Measurements from ENCODE around the gene XPNPEP2.

Gene XPNPEP2, protein sequence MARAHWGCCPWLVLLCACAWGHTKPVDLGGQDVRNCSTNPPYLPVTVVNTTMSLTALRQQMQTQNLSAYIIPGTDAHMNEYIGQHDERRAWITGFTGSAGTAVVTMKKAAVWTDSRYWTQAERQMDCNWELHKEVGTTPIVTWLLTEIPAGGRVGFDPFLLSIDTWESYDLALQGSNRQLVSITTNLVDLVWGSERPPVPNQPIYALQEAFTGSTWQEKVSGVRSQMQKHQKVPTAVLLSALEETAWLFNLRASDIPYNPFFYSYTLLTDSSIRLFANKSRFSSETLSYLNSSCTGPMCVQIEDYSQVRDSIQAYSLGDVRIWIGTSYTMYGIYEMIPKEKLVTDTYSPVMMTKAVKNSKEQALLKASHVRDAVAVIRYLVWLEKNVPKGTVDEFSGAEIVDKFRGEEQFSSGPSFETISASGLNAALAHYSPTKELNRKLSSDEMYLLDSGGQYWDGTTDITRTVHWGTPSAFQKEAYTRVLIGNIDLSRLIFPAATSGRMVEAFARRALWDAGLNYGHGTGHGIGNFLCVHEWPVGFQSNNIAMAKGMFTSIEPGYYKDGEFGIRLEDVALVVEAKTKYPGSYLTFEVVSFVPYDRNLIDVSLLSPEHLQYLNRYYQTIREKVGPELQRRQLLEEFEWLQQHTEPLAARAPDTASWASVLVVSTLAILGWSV

DNA sequence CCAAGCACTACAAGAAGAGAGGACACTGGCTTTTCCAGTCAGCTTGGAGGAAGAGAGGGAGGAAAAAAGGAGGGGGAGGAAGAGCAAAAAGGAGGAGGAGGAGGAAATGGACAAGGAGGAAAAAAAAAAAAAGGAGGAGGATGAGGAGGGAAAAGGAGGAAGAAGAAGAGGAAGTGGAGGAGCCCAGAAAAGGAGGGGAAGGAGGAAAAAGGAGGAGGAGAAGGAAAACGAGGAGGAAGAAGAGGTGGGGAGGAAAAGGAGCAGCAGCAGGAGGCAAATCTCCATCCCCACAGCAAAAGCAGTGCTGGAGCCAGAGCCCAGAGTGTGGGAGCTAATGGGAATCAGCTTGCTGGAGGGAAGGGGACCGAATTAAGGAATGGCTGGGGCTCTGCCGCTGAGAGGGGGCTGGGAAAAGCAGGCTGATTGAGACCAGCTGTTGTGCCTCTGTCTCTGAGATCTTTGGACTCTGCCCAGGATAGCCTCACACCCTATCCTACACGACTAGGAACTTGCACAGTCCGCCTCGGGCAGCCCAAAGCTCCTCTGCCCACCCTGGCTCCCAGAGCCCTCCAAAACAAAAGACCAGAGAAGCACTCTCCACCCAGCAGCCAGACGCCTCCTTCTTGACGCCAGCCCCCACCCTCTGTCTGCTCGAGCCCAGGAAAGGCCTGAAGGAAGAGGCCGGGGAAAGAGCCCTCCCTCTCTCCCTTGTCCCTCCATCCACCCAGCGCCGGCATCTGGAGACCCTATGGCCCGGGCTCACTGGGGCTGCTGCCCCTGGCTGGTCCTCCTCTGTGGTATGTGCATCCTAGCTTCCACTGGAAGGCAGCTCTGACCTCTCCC lies at the start of gene XPNPEP2:
Gene XPNPEP2, plus strand, starts transcription at position 514 of the 843 bp plus-strand sequence. Its CDS starts 235 bp downstream, at position 749.
- no peaks in the 10 kb centered on the region for H3K9me3 ChIP-seq (ENCODE audit: control insufficient read depth in 5 of 5, low read length in 5 of 5)
- no peak within 1 kb of the TSS for H3K4me3 ChIP-seq (ENCODE audit: low read depth in 1 of 5, low read length in 5 of 5)
- H3K36me3 ChIP-seq (ENCODE audit: control insufficient read depth in 5 of 5, insufficient read depth in 5 of 5, low read length in 5 of 5) = no peaks in the 10 kb centered on the region
- H3K27ac ChIP-seq (ENCODE audit: low read depth, low read length) = peak within 1 kb of the TSS; percentile 6
- no peak within 1 kb of the TSS for H3K9ac ChIP-seq (ENCODE audit: low read length in 5 of 5)
- H3K27me3 ChIP-seq (ENCODE audit: control insufficient read depth in 5 of 5, insufficient read depth in 4 of 5, low read length in 5 of 5) = peaks cover 0 to 26% (median 6%) of the 10 kb centered on the region in 5 donors
- H3K4me1 ChIP-seq (ENCODE audit: control insufficient read depth in 5 of 5, insufficient read depth in 5 of 5, low read length in 5 of 5) = peaks cover 0 to 16% (median 13%) of the 10 kb centered on the region in 5 donors

DNA sequence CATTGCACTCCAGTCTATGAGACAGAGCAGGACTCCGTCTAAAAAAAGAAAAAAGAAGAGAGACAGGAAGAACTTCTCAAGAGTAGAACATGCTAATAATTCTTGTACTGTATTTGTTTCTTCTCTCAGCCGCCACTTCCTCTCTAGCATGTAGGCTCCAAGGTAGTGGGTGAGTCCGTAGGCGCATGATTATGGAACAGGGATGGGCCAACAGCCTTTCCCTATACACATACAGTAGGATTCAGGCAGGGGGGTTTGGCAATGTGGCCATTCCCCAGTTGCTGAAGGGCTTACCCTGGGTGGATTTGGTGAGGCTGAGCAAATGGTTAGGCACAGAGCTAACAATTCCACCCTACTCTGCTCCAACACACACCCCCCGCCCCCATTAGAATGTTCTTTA lies 49.0 kb upstream of the XPNPEP2 start:
- Histone ChIP-seq H3K9me3 (ENCODE audit: control insufficient read depth in 5 of 5, low read length in 5 of 5) (peaks cover 0 to 4% (median 0%) of the 10 kb centered on the region in 5 donors), H3K27ac (ENCODE audit: low read depth, low read length) (no peak overlapping the region), H3K4me3 (ENCODE audit: low read depth in 1 of 5, low read length in 5 of 5) (no peak overlapping the region), H3K9ac (ENCODE audit: low read length in 5 of 5) (no peak overlapping the region), H3K27me3 (ENCODE audit: control insufficient read depth in 5 of 5, insufficient read depth in 4 of 5, low read length in 5 of 5) (peaks cover 4 to 15% (median 8%) of the 10 kb centered on the region in 5 donors), H3K4me1 (ENCODE audit: control insufficient read depth in 5 of 5, insufficient read depth in 5 of 5, low read length in 5 of 5) (peaks cover 0 to 19% (median 18%) of the 10 kb centered on the region in 5 donors), H3K36me3 (ENCODE audit: control insufficient read depth in 5 of 5, insufficient read depth in 5 of 5, low read length in 5 of 5) (no peaks in the 10 kb centered on the region)

DNA sequence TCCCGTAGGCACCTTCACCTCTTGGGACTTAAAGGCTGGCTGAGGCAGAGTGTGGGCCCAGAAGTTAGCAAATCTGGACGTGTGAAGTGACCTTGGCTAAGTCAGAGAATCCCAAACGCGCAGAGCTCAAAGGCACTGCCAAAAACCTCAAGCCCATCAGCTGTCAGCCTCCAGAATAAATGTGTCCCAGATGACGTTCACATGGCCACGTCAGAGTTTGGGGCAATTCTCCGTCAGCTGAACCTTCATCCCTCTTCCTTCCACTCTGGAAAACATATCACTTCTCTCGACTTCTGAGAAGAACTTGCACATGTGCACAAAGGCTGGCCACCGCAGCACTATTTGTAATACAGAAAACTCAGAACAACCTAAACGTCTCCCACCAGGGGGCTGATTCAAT lies 48.3 kb upstream of the XPNPEP2 start:
- peaks cover 9 to 21% (median 9%) of the 10 kb centered on the region in 5 donors for H3K27me3 ChIP-seq (ENCODE audit: control insufficient read depth in 5 of 5, insufficient read depth in 4 of 5, low read length in 5 of 5)
- H3K36me3 ChIP-seq (ENCODE audit: control insufficient read depth in 5 of 5, insufficient read depth in 5 of 5, low read length in 5 of 5) = no peaks in the 10 kb centered on the region
- no peak overlapping the region for H3K27ac ChIP-seq (ENCODE audit: low read depth, low read length)
- H3K4me3 ChIP-seq (ENCODE audit: low read depth in 1 of 5, low read length in 5 of 5) = no peak overlapping the region
- H3K4me1 ChIP-seq (ENCODE audit: control insufficient read depth in 5 of 5, insufficient read depth in 5 of 5, low read length in 5 of 5) = peaks cover 0 to 19% (median 18%) of the 10 kb centered on the region in 5 donors
- H3K9me3 ChIP-seq (ENCODE audit: control insufficient read depth in 5 of 5, low read length in 5 of 5) = peaks cover 0 to 4% (median 0%) of the 10 kb centered on the region in 5 donors
- H3K9ac ChIP-seq (ENCODE audit: low read length in 5 of 5) = no peak overlapping the region

DNA sequence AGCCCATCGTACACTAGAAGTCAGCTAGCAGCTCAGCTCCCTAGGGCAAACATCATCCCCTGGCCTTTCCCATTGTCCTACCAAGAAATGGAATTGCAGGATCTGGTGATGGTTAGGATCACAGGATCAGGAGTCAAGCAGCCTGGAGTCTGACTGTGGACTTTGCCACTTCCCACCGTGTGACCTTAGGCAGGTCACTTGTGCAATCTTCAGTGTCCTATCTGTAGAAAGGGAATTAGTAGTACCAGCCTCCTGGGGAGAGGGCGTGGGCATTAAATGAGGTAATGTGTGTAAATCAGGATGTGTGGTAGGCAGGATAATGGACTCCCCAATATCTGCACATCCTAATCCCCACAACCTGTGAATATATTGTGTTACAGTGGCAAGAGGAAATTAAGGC lies 45.4 kb upstream of the XPNPEP2 start:
- no peaks in the 10 kb centered on the region for H3K36me3 ChIP-seq (ENCODE audit: control insufficient read depth in 5 of 5, insufficient read depth in 5 of 5, low read length in 5 of 5)
- H3K4me1 ChIP-seq (ENCODE audit: control insufficient read depth in 5 of 5, insufficient read depth in 5 of 5, low read length in 5 of 5) = peaks cover 0 to 9% (median 6%) of the 10 kb centered on the region in 5 donors
- peaks cover 0 to 3% (median 0%) of the 10 kb centered on the region in 5 donors for H3K9me3 ChIP-seq (ENCODE audit: control insufficient read depth in 5 of 5, low read length in 5 of 5)
- no peak overlapping the region for H3K4me3 ChIP-seq (ENCODE audit: low read depth in 1 of 5, low read length in 5 of 5)
- H3K27me3 ChIP-seq (ENCODE audit: control insufficient read depth in 5 of 5, insufficient read depth in 4 of 5, low read length in 5 of 5) = peaks cover 9 to 19% (median 16%) of the 10 kb centered on the region in 5 donors
- no peak overlapping the region for H3K9ac ChIP-seq (ENCODE audit: low read length in 5 of 5)
- no peak overlapping the region for H3K27ac ChIP-seq (ENCODE audit: low read depth, low read length)

DNA sequence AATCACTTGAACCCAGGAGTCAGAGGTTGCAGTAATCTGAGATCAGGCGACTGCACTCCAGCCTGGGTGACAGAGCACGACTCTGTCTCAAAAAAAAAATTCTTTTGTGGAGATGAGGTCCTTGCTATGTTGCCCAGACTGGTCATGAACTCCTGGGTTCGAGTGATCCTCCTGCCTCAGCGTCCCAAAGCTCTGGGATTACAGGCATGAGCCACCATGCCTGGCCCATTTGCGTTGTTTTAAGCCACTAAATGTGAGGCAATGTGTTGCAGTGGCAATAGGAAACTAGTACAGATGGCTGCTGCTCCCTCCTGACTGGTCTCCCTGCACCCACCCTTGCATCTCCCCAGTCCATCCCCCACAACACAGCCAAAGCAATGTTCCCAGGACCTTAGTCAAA lies 44.0 kb upstream of the XPNPEP2 start:
- Histone ChIP-seq H3K27ac (ENCODE audit: low read depth, low read length) (no peak overlapping the region), H3K27me3 (ENCODE audit: control insufficient read depth in 5 of 5, insufficient read depth in 4 of 5, low read length in 5 of 5) (peaks cover 9 to 16% (median 12%) of the 10 kb centered on the region in 5 donors), H3K9me3 (ENCODE audit: control insufficient read depth in 5 of 5, low read length in 5 of 5) (no peaks in the 10 kb centered on the region), H3K4me1 (ENCODE audit: control insufficient read depth in 5 of 5, insufficient read depth in 5 of 5, low read length in 5 of 5) (peaks cover 0 to 8% (median 6%) of the 10 kb centered on the region in 5 donors), H3K4me3 (ENCODE audit: low read depth in 1 of 5, low read length in 5 of 5) (no peak overlapping the region), H3K36me3 (ENCODE audit: control insufficient read depth in 5 of 5, insufficient read depth in 5 of 5, low read length in 5 of 5) (no peaks in the 10 kb centered on the region), H3K9ac (ENCODE audit: low read length in 5 of 5) (no peak overlapping the region)

DNA sequence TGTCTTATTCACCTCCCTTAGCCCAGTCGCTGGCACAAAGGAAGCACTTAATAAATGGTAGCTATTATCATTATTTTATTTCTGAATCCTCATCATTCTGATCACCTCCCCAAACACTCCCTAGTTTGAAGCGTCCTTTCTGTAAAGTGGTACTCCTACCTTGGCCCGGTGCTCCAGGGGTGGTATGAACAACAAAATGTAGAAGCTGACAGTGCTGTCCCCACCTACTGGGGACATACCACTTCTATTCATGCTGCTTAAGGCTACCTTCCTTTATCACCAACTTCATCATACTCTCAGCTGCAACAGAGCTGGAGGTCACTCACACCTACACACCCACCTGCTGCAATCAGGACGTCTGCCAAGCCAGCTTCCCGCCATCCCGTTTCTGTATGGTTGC lies 43.2 kb upstream of the XPNPEP2 start:
- H3K4me1 ChIP-seq (ENCODE audit: control insufficient read depth in 5 of 5, insufficient read depth in 5 of 5, low read length in 5 of 5) = peaks cover 0 to 1% (median 0%) of the 10 kb centered on the region in 5 donors
- H3K27me3 ChIP-seq (ENCODE audit: control insufficient read depth in 5 of 5, insufficient read depth in 4 of 5, low read length in 5 of 5) = peaks cover 9 to 15% (median 12%) of the 10 kb centered on the region in 5 donors
- H3K4me3 ChIP-seq (ENCODE audit: low read depth in 1 of 5, low read length in 5 of 5) = no peak overlapping the region
- no peaks in the 10 kb centered on the region for H3K36me3 ChIP-seq (ENCODE audit: control insufficient read depth in 5 of 5, insufficient read depth in 5 of 5, low read length in 5 of 5)
- no peaks in the 10 kb centered on the region for H3K9me3 ChIP-seq (ENCODE audit: control insufficient read depth in 5 of 5, low read length in 5 of 5)
- no peak overlapping the region for H3K9ac ChIP-seq (ENCODE audit: low read length in 5 of 5)
- H3K27ac ChIP-seq (ENCODE audit: low read depth, low read length) = no peak overlapping the region

DNA sequence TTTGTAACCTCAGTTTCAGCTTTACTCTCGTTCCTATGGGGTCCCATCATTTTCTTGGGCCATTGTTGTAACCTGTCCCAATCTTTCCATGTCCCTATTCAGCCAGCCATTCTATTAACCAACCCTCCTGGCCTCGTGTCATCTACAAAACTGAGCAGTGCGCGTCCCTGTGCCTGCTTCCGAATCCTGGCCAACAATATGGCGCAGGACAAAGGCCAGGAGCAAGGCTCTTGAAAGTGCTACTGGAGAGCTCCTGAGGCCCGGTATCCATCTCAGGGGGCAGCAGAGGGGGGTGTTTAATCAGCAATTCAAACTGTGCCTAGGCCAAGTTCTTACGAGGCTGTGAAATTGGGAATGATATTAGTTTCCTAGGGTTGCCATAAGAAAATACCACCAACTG lies 42.8 kb upstream of the XPNPEP2 start:
- Histone ChIP-seq H3K36me3 (ENCODE audit: control insufficient read depth in 5 of 5, insufficient read depth in 5 of 5, low read length in 5 of 5) (no peaks in the 10 kb centered on the region), H3K9me3 (ENCODE audit: control insufficient read depth in 5 of 5, low read length in 5 of 5) (no peaks in the 10 kb centered on the region), H3K27ac (ENCODE audit: low read depth, low read length) (no peak overlapping the region), H3K4me3 (ENCODE audit: low read depth in 1 of 5, low read length in 5 of 5) (no peak overlapping the region), H3K9ac (ENCODE audit: low read length in 5 of 5) (no peak overlapping the region), H3K4me1 (ENCODE audit: control insufficient read depth in 5 of 5, insufficient read depth in 5 of 5, low read length in 5 of 5) (peaks cover under 1 to 3% (median 3%) of the 10 kb centered on the region in 5 donors), H3K27me3 (ENCODE audit: control insufficient read depth in 5 of 5, insufficient read depth in 4 of 5, low read length in 5 of 5) (peaks cover 9 to 15% (median 12%) of the 10 kb centered on the region in 5 donors)

DNA sequence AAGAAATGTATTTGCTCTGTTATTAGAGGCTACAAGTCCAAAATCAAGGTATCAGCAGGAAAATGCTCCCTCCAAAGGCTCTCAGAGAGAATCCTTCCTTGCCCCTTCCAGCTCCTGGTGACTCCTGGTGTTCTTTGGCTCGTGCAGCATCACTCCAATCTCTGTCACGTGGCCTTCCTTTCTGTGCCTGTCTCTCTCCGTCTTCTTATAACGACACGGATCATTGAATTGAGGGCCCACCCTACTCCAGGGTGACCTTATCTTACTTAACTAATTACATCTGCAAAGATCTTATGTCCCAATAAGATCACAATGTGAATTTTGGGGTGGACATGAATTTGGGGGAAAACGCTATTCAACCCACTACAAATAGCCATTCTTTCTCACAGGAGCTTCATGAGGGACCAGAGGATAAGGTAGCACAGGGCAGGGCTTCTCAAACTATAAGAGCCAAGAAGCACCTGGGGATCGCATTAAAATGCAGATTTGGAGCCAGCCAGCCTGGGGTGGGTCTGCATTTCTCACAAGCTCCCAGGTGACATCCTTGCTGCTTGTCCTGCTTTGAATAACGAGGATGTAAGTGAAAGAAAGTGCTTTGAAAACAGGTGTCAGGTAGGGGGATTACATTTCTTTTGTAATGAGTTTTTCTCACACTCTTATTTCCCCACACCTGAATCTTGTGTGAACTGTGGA lies 42.2 kb upstream of the XPNPEP2 start:
- H3K36me3 ChIP-seq (ENCODE audit: control insufficient read depth in 5 of 5, insufficient read depth in 5 of 5, low read length in 5 of 5) = no peaks in the 10 kb centered on the region
- H3K27me3 ChIP-seq (ENCODE audit: control insufficient read depth in 5 of 5, insufficient read depth in 4 of 5, low read length in 5 of 5) = peaks cover 9 to 15% (median 12%) of the 10 kb centered on the region in 5 donors
- H3K27ac ChIP-seq (ENCODE audit: low read depth, low read length) = no peak overlapping the region
- H3K9me3 ChIP-seq (ENCODE audit: control insufficient read depth in 5 of 5, low read length in 5 of 5) = no peaks in the 10 kb centered on the region
- H3K4me3 ChIP-seq (ENCODE audit: low read depth in 1 of 5, low read length in 5 of 5) = no peak overlapping the region
- H3K4me1 ChIP-seq (ENCODE audit: control insufficient read depth in 5 of 5, insufficient read depth in 5 of 5, low read length in 5 of 5) = peaks cover 4 to 10% (median 8%) of the 10 kb centered on the region in 5 donors
- H3K9ac ChIP-seq (ENCODE audit: low read length in 5 of 5) = no peak overlapping the region

DNA sequence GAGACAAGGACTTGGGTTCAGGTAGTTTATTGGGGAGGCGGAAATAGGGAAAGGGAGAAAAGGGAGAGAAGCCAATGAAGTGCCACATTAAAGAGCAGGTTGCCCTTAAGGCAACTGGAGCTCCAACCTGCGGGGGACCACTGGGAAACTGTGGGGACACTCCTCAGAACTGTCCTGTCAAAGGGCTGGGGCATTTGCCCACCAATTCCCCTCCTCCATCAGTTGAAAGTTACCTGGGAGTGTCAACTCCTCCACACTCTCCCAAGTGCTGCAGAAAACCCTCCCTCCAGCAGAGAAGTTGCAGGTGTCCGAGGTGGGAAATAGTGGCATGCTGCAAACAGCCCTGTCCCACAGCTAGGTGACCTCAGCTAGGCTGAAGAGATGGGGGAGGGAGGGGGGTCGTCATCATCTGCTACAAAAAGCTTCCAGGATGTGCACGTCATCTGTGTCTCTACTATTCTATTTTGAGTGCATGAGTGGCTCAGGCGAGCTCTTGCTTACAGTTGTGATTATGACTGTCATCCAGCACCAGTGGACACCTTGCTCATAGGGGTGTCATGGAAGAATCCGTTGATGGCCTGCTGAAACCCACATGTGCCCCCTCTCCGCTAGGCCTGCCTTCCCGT lies 41.5 kb upstream of the XPNPEP2 start:
- no peaks in the 10 kb centered on the region for H3K36me3 ChIP-seq (ENCODE audit: control insufficient read depth in 5 of 5, insufficient read depth in 5 of 5, low read length in 5 of 5)
- no peak overlapping the region for H3K27ac ChIP-seq (ENCODE audit: low read depth, low read length)
- no peak overlapping the region for H3K9ac ChIP-seq (ENCODE audit: low read length in 5 of 5)
- no peak overlapping the region for H3K4me3 ChIP-seq (ENCODE audit: low read depth in 1 of 5, low read length in 5 of 5)
- H3K27me3 ChIP-seq (ENCODE audit: control insufficient read depth in 5 of 5, insufficient read depth in 4 of 5, low read length in 5 of 5) = peaks cover 9 to 15% (median 12%) of the 10 kb centered on the region in 5 donors
- H3K9me3 ChIP-seq (ENCODE audit: control insufficient read depth in 5 of 5, low read length in 5 of 5) = no peaks in the 10 kb centered on the region
- H3K4me1 ChIP-seq (ENCODE audit: control insufficient read depth in 5 of 5, insufficient read depth in 5 of 5, low read length in 5 of 5) = peaks cover 6 to 15% (median 14%) of the 10 kb centered on the region in 5 donors

All from subcutaneous abdominal adipose tissue (tissue), 5 donors.